Immature natural killer cell (primary cell): ENCODE data around the gene RPS6KA2. TPM values are rescaled to one million over a fixed set of nuclear protein-coding genes. Genes with fewer than 3 reads are reported as not detected.

ENCODE experiments used
- DNase-seq, 3 donors: peaks; one replicate each; pipeline ENCODE4 v3.0.0; 2022; ENCODE audit warnings: mixed read lengths in 1 of 3
- H3K27ac Mint-ChIP-seq, 6 donors: one replicate each; pipeline ENCODE4 v1.8.0; 2020; ENCODE audit warnings: mixed read lengths in 6 of 6, mild to moderate bottlenecking in 5 of 6, inconsistent platforms in 4 of 6, moderate library complexity in 3 of 6
- H3K27me3 Mint-ChIP-seq, 3 donors: one replicate each; pipeline ENCODE4 v1.8.0; 2020 to 2021; ENCODE audit warnings: low read depth in 3 of 3, mild to moderate bottlenecking in 3 of 3, mixed read lengths in 3 of 3, moderate library complexity in 3 of 3, inconsistent platforms in 1 of 3
- H3K36me3 Mint-ChIP-seq, 3 donors: one replicate each; pipeline ENCODE4 v1.8.0; 2020; ENCODE audit warnings: mixed read lengths in 3 of 3, inconsistent platforms in 2 of 3, mild to moderate bottlenecking in 2 of 3
- H3K4me1 Mint-ChIP-seq, 2 donors: one replicate each; pipeline ENCODE4 v1.8.0; 2020; ENCODE audit warnings: inconsistent platforms in 2 of 2, mild to moderate bottlenecking in 2 of 2, mixed read lengths in 2 of 2, moderate library complexity in 1 of 2
- H3K4me3 Mint-ChIP-seq, 5 donors: one replicate each; pipeline ENCODE4 v1.8.0; 2020; ENCODE audit warnings: mild to moderate bottlenecking in 5 of 5, mixed read lengths in 5 of 5, inconsistent platforms in 3 of 5, moderate library complexity in 3 of 5
- H3K9me3 Mint-ChIP-seq, 6 donors: one replicate each; pipeline ENCODE4 v1.8.0; 2020; ENCODE audit warnings: mild to moderate bottlenecking in 6 of 6, mixed read lengths in 6 of 6, inconsistent platforms in 4 of 6, moderate library complexity in 3 of 6
- polyA plus RNA-seq, 3 donors: library from polyadenylated mRNA; unstranded; fragments of 300-500 nt; fragmentation: Illumina TruSeq; gene quantifications; one replicate each; pipeline ENCODE4 v1.2.3, GENCODE V29; 2021

Gene RPS6KA2
- polyA plus RNA-seq, 3 donors from 2014 or later = 2.5 to 5.3 (median 3.4) TPM

DNA sequence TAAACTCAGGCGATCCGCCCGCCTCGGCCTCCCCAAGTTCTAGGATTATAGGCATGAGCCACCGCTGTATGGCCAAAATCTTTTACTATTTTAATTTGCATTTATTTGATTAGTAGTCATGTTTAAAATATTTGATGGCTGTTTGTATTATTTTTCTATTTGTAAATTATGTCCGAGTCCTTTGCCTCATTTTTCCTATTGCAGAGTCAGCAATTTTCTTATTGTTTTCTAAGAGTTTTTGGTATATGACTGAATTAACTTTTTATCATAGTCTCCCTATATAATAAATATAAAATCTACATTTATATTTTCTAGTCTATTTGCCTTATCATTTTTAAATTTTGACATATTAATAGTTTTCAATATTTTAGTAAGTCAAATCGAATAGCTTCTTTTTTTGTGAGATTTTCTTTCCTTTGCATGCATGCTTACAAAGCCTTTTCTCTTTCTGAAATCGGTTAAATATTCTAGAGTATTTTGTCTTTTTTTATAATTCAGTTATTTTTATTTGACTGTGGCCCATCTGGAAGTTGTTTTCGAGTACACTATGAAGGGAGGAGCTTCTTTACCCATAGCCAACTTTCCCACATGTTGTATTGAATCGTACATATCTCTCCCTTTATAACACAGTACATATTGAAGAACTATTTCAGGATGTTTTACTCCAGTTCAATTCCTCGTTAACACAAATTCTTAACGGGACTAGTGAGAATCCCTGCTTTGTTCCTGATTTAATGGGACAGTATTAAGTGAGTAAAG is 34.5 kb upstream of the RPS6KA2 start:
- Mint-ChIP-seq H3K4me1 (peaks cover 9 to 11% of the 10 kb centered on the region in 2 donors), H3K9me3 (no peaks in the 10 kb centered on the region), H3K4me3 (no peak overlapping the region), H3K27me3 (peaks cover 4 to 17% (median 8%) of the 10 kb centered on the region in 3 donors), H3K36me3 (no peaks in the 10 kb centered on the region), H3K27ac (no peak overlapping the region)
- no peak for DNase-seq

DNA sequence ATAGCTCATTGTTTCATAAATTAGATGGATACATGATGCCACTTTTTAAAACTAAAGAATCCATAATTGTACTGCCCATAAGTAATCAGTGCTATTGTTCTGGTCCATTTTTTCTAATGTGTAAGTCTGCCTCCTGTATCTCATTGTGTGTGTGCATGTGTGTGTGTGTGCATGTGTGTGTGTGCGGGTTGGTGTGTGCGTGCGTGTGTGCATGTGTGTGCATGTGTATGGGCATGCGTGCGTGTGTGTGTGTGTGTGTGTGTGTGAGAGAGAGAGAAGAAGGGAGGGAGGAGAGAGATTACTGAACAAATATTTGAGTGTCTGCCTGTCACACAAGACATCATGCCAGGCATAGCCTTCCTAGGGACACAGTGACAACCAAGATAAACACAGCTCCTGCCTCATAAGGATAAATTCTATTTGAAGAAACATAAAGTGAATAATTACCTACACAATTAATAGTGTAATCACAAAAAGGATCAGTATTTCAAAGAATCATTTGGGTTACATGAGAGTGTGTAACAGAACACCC is 33.2 kb upstream of the RPS6KA2 start:
- H3K36me3 Mint-ChIP-seq = no peaks in the 10 kb centered on the region
- no peak overlapping the region for H3K27ac Mint-ChIP-seq
- no peaks in the 10 kb centered on the region for H3K9me3 Mint-ChIP-seq
- H3K4me1 Mint-ChIP-seq = peaks cover 9 to 11% of the 10 kb centered on the region in 2 donors
- no peak overlapping the region for H3K4me3 Mint-ChIP-seq
- no peak for DNase-seq
- H3K27me3 Mint-ChIP-seq = peaks cover 4 to 17% (median 8%) of the 10 kb centered on the region in 3 donors

DNA sequence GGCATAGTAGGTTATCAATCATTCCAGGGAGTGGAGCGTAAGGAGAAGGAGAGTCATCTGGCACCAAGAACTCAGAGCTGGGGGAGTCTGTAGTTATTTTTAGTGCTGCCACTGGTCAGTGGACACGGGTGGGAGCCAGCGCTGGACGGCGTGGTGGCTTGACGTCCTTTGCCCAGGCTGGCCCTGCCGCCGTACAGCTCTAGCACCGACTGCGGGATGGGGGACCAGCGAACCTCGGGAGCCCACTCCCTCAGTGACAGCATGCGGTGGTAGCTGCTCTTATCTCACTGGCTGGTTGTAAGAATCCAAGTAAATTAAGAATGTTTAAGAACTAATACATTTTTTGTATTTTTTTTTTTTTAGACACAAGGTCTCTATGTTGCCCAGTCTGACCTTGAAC is 32.5 kb upstream of the RPS6KA2 start:
- Mint-ChIP-seq H3K36me3 (no peaks in the 10 kb centered on the region), H3K4me3 (no peak overlapping the region), H3K27me3 (peaks cover 4 to 15% (median 8%) of the 10 kb centered on the region in 3 donors), H3K4me1 (peaks cover 9 to 11% of the 10 kb centered on the region in 2 donors), H3K27ac (no peak overlapping the region), H3K9me3 (no peaks in the 10 kb centered on the region)
- no peak for DNase-seq

DNA sequence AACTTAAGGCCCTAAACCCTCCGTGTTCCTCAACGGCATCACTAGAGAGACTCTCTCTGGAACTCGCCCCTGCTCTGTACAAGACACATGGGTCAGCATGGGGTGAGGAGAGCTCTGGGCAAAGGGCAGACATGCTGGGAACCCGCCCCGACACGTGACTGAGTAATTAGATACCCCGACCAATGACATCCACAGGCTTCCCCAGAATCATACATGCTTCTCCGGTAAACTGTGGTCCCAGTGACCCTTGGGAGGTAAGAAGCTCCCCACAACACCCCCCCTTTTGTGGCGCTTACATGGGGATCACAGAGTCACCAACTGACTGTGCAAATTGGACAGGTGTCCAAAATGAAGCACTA is 31.7 kb upstream of the RPS6KA2 start:
- no peak for DNase-seq
- no peaks in the 10 kb centered on the region for H3K9me3 Mint-ChIP-seq
- H3K27ac Mint-ChIP-seq = no peak overlapping the region
- H3K4me1 Mint-ChIP-seq = peaks cover 9 to 11% of the 10 kb centered on the region in 2 donors
- no peak overlapping the region for H3K4me3 Mint-ChIP-seq
- no peaks in the 10 kb centered on the region for H3K36me3 Mint-ChIP-seq
- H3K27me3 Mint-ChIP-seq = peaks cover 4 to 14% (median 8%) of the 10 kb centered on the region in 3 donors

DNA sequence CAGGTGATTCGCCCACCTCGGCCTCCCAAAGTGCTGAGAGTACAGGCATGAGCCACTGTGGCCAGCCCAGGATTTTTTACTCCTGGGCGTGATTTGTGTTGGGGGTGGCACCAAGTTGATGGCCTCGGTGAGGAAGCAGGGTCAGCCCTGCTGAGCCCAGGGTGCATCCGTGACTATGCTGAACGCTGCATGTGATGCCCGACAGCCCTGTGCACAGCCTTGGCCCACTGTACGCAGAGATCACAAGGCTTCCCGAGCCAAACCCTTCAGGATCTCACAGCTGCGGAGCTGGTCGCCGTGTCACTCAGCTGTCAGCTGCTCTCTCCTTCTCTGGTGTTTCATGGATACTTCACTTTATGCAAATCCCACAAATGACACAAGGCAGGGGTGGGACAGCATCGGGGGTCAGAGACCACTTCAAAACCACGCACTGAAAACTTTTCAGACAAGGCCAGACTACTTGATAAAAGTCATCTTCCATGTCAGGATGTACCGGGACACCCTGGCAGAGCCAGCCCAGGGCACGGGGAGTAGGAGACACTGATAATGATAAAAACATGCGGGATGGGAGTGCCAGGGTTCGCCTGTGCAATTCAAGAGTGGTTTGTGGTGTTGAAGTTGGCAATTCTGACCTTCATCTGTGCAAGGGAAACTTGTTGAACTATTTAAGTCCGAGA is 31.2 kb upstream of the RPS6KA2 start:
- no peak for DNase-seq
- Mint-ChIP-seq H3K4me1 (peaks cover 9 to 11% of the 10 kb centered on the region in 2 donors), H3K27me3 (peaks cover 4 to 14% (median 8%) of the 10 kb centered on the region in 3 donors), H3K36me3 (no peaks in the 10 kb centered on the region), H3K4me3 (no peak overlapping the region), H3K9me3 (no peaks in the 10 kb centered on the region), H3K27ac (no peak overlapping the region)

DNA sequence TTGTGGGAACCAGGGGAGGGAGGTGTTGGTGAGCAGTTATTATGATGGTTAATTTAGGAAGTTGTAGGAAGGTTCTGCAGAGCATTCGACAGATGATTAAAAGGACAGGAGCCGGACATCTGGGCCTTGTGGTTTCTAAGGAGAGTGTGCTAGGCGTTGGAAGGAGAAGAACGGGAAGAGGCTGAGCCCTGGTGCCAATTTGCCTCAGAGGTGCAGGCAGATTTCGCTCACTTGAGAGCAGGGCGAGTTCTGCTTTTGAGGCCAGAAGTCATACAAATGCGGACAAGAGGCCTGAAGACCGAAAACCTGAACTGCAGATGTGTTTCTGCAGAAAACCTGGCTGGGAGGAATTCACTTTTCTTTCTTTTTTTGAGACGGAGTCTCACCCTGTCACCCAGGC is 30.5 kb upstream of the RPS6KA2 start:
- Mint-ChIP-seq H3K36me3 (no peaks in the 10 kb centered on the region), H3K4me1 (peaks cover 9 to 11% of the 10 kb centered on the region in 2 donors), H3K27ac (no peak overlapping the region), H3K27me3 (peaks cover 4 to 10% (median 8%) of the 10 kb centered on the region in 3 donors), H3K4me3 (peak overlapping the region in 4 of 5 donors; percentile 14 to 70 (median 41)), H3K9me3 (no peaks in the 10 kb centered on the region)
- no peak for DNase-seq

DNA sequence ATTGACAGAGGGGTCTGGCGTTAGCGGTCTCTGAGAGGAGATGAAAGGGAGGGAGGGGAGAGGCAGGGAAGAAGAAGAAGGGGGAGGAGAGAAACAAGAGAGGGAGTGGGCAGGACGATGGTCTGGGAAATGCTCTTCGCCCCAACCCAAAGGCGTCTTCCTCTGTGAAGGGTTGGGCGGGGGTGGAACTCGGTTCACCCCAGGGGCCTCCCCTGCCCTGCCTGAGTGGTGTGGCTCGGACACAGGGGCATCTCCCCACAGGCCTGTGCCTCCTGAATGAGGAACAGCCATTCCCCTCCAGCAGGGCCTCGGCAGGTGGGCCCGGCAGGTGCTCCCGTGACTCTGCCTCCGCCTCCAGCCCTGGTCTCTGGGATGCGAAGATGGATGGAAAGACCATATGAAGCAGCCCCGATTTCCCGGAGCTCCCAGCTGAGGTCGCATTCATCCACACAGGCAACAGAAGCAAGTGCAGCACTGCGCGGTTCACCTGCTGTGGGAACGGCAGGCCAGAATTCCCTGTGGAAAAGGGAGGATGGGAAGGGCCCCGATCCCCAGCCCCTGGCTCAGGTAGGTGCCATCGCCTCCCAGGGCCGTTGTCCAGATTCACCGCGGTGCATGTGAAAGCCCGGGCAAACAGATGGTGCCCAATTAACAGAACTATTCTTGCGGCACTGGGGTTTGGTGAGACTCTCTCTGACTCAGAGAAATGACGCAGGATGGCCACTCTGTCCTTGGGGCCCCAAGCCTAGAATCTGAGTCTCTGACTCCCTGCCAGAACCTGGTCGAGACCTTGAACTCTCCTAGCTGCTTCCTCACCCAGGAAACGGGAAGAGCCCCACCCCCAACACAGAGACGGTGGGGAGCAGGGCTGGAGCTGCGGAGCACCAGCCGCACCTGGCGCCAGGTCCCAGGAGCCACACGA is 29.4 kb upstream of the RPS6KA2 start:
- H3K9me3 Mint-ChIP-seq = no peaks in the 10 kb centered on the region
- peaks cover 9 to 11% of the 10 kb centered on the region in 2 donors for H3K4me1 Mint-ChIP-seq
- no peak overlapping the region for H3K27ac Mint-ChIP-seq
- H3K4me3 Mint-ChIP-seq = peak overlapping the region in 3 of 5 donors; percentile 22 to 70 (median 60)
- no peaks in the 10 kb centered on the region for H3K36me3 Mint-ChIP-seq
- no peak for DNase-seq
- H3K27me3 Mint-ChIP-seq = peaks cover 4 to 8% (median 6%) of the 10 kb centered on the region in 3 donors

DNA sequence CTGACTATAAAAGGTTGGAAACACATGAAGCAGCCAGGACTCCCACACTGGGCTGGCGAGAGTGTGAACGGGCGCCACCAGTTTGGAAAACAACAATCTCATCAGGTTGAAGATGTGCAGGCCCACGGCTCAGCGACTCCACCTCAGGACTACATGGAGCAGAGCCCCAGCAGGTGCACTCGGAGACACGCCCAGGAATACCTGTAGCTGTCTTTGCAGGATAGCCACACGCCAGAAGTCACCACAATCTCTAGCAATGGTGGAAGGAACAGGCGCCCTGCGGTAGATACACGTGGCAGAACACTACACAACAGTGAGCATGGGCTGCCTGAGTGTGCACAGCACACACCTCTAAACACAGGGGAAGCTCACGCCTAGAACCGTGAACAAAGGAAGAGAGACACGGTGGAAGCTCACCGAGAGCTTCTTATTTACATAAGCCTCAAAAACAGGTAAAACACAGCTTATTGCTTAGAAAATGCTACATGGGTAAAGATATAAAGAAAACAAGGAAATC is 28.7 kb upstream of the RPS6KA2 start:
- peaks cover 9 to 11% of the 10 kb centered on the region in 2 donors for H3K4me1 Mint-ChIP-seq
- peaks cover 4 to 8% (median 6%) of the 10 kb centered on the region in 3 donors for H3K27me3 Mint-ChIP-seq
- H3K36me3 Mint-ChIP-seq = no peaks in the 10 kb centered on the region
- DNase-seq = no peak
- no peak overlapping the region for H3K27ac Mint-ChIP-seq
- no peak overlapping the region for H3K4me3 Mint-ChIP-seq
- H3K9me3 Mint-ChIP-seq = no peaks in the 10 kb centered on the region

DNA sequence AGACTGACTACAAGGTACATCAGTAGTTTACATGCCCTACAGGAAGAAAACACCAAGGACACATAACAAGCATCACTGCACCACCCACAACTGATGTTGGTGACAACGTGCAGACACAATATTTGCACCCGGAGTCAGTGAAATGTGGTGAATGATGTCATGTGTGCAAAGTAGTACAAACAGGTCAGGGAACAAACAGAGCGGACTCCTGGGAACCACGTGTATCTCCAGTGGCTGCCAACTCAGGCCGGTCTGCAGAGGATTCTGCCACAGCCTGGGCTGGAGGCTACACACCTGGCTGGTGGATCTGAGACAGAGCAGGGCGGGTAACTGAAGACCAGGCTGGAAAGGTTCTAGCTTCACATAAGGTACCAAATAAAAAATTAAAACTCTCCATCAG is 28.2 kb upstream of the RPS6KA2 start:
- no peak overlapping the region for H3K4me3 Mint-ChIP-seq
- H3K27ac Mint-ChIP-seq = no peak overlapping the region
- no peaks in the 10 kb centered on the region for H3K9me3 Mint-ChIP-seq
- peaks cover 4 to 8% (median 6%) of the 10 kb centered on the region in 3 donors for H3K27me3 Mint-ChIP-seq
- DNase-seq = no peak
- H3K4me1 Mint-ChIP-seq = peaks cover 9 to 11% of the 10 kb centered on the region in 2 donors
- no peaks in the 10 kb centered on the region for H3K36me3 Mint-ChIP-seq

DNA sequence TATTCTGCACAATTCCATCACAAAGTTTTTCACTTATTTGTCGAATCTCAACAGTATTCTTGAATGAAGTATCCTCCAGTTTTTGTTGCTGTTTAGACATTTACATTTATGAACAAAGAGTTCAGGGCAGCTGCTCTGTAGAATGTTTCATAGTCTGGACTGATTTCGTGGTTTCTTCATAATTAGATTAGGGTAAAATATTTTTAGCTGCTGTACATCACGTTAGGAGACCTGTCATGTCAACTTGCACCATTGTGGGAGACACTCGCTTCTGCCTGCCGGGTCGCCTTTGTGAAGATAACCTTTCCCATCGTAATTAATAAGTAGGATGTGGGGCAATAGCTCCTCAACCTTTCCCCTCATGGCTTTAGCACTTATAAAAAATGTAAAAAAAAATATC is 27.5 kb upstream of the RPS6KA2 start:
- no peak overlapping the region for H3K4me3 Mint-ChIP-seq
- no peak for DNase-seq
- H3K4me1 Mint-ChIP-seq = peaks cover 9 to 11% of the 10 kb centered on the region in 2 donors
- H3K9me3 Mint-ChIP-seq = no peaks in the 10 kb centered on the region
- no peaks in the 10 kb centered on the region for H3K36me3 Mint-ChIP-seq
- H3K27ac Mint-ChIP-seq = no peak overlapping the region
- peaks cover 1 to 8% (median 4%) of the 10 kb centered on the region in 3 donors for H3K27me3 Mint-ChIP-seq

DNA sequence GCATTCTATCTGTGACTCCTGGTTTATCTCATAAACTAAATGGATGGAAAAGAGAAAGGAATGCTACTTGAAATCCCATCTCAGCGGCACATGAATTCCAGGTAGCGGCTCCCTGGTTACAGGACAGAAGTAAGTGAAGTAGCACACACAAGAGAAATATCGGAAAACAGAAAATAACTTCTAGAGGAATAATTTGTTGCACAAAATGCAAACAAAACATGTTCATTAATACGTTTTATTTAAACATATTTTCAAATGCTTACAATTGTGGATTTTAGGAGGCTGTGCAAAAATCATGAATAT is 26.5 kb upstream of the RPS6KA2 start:
- Mint-ChIP-seq H3K27me3 (peaks cover 0 to 6% (median 4%) of the 10 kb centered on the region in 3 donors), H3K4me1 (peaks cover 9 to 11% of the 10 kb centered on the region in 2 donors), H3K9me3 (no peaks in the 10 kb centered on the region), H3K4me3 (no peak overlapping the region), H3K27ac (no peak overlapping the region), H3K36me3 (no peaks in the 10 kb centered on the region)
- DNase-seq = no peak

DNA sequence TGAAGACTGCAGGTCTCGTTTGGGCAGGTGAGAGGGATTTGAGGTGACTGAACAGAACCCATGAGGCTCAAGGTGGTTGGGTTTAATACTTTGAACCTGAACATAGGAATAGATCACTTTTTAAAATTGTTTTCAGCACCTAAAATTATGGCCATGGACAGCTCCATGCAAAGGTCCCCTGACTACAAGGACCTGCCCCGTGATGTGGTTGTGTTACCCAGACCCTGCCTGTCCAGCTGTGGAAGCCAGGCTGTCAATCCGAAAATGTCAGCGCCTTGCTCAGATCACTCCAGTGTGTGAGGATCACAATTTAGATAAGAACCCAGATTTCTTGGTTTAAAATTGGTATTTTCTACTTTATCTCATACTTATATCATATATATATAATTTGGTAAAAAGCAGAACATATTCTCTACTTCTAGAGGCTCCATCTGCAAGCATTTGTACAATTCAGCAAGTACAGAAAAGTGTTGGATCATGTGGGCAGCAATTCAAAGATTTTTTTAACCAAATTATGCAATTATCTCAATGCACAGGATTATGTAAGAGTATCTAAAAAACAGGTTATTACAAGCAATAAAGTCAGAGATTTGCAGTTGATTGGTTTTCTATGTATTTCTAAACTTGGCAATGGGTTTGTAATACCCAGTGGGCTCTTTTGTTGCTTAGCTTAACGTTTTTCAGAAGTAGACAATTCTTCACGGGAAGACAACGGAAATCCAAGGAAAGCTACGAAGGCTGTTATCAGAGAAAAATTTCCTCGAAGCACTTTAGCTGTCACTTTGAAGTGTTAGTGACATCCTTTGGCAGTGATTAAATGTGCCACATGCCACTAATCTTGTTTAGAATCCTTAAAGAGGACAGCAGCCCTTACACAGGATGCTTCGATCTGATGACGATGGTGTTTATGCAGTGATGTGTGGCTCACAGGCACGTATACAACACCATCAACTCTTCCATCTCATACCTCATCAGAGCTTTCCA is 24.1 kb upstream of the RPS6KA2 start:
- H3K9me3 Mint-ChIP-seq = no peaks in the 10 kb centered on the region
- H3K4me1 Mint-ChIP-seq = no peaks in the 10 kb centered on the region
- H3K36me3 Mint-ChIP-seq = no peaks in the 10 kb centered on the region
- no peak overlapping the region for H3K4me3 Mint-ChIP-seq
- DNase-seq = no peak
- no peak overlapping the region for H3K27ac Mint-ChIP-seq
- H3K27me3 Mint-ChIP-seq = no peaks in the 10 kb centered on the region

DNA sequence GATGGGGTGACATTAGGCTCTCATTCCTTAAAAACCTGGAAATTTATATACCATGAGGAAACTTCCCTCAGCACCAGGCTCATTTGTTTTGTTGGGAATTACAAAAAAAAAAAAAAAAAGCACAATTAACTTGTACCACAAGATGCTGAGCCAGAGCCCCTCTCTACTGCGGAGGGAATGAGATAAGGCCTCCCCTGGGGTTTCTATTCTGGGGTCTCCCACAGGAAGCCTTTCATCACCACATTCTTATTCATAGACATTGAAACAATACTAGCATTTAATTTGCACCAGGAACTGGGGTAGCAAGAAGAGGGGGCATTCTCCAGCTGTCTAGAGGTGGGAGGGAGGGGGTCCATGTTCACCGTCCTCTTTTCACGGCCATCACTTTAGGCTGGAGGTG is 23.0 kb upstream of the RPS6KA2 start:
- Mint-ChIP-seq H3K36me3 (no peaks in the 10 kb centered on the region), H3K4me1 (no peaks in the 10 kb centered on the region), H3K4me3 (no peak overlapping the region), H3K27ac (no peak overlapping the region), H3K9me3 (no peaks in the 10 kb centered on the region), H3K27me3 (peaks cover 0 to 1% (median 0%) of the 10 kb centered on the region in 3 donors)
- no peak for DNase-seq
